Fibroblast of lung (primary cell): ENCODE data around the gene DDB1.

Experiments
- CTCF ChIP-seq, 2 donors: IDR thresholded peaks in 1 of 2; conservative IDR thresholded peaks in 1 of 2; 1 replicate in 1 of 2; 2 replicates in 1 of 2; pipeline ENCODE4 v1.5.1; 2011 to 2012; ENCODE audit warnings: low read length in 2 of 2, control low read depth in 1 of 2, inconsistent platforms in 1 of 2, low read depth in 1 of 2, mild to moderate bottlenecking in 1 of 2
- EZH2 ChIP-seq: IDR thresholded peaks from 2 replicates; pipeline ENCODE4 v1.5.1; 2012; ENCODE audit warnings: low read length, control low read depth, mild to moderate bottlenecking; ENCODE audit errors: missing control alignments

GRCh38 chr11:61377461-61378160 lies 44.7 kb upstream of the DDB1 start:
- TF ChIP-seq CTCF (conservative IDR thresholded peaks at IDR 0.05 in 1 of 2, IDR thresholded peaks at IDR 0.05 in 1 of 2; ENCODE audit: low read depth in 1 of 2, low read length in 2 of 2) (no peak), EZH2 (no peak)
